Measurements from ENCODE around the gene FOXP3. TPM values are rescaled to one million over a fixed set of nuclear protein-coding genes. Genes with fewer than 3 reads are reported as not detected.

FOXP3 gene
- total RNA-seq, 1 donor from 2014 or later, result not detected

- H3K4me1 Mint-ChIP-seq, result no peaks in the 10 kb centered on the region
- no peaks in the 10 kb centered on the region for H3K4me1 ChIP-seq
- no peaks in the 10 kb centered on the region for H3K79me2 ChIP-seq (ENCODE audit: low read depth)
- H3K36me3 ChIP-seq, result no peaks in the 10 kb centered on the region
- no peak overlapping the region for H3K27ac Mint-ChIP-seq
- no peak for DNase-seq (ENCODE audit: low spot score)
- H3K4me2 ChIP-seq, result no peak overlapping the region
- H3K4me3 ChIP-seq, result no peak overlapping the region
- H3K4me3 Mint-ChIP-seq, result no peak overlapping the region
- H3F3A ChIP-seq (ENCODE audit: low read depth), result no peaks in the 10 kb centered on the region
- no peaks in the 10 kb centered on the region for H3K36me3 Mint-ChIP-seq
- no peak overlapping the region for H3K9ac ChIP-seq
- peaks cover 5% of the 10 kb centered on the region for H3K9me3 Mint-ChIP-seq
- no peak overlapping the region for H3K27ac ChIP-seq
- H3K9me3 ChIP-seq (ENCODE audit: low read depth), result no peaks in the 10 kb centered on the region
- H3K27me3 ChIP-seq, result no peaks in the 10 kb centered on the region
- H3K27me3 Mint-ChIP-seq (ENCODE audit: insufficient read depth, low read depth), result peaks cover 5% of the 10 kb centered on the region
- no peak overlapping the region for H2AFZ ChIP-seq (replicated peaks)
- no peaks in the 10 kb centered on the region for H4K20me1 ChIP-seq (ENCODE audit: low read depth)
- TF ChIP-seq EZH2phosphoT487 (IDR thresholded peaks at IDR 0.05) (no peak), EZH2 (IDR thresholded peaks at IDR 0.05) (no peak), CTCF (IDR thresholded peaks at IDR 0.05) (no peak)
These were observed 58.0 kb downstream of the FOXP3 start for GRCh38 chrX:49206543-49206942.

- H3K36me3 Mint-ChIP-seq, result no peaks in the 10 kb centered on the region
- Histone ChIP-seq H3F3A (ENCODE audit: low read depth) (no peaks in the 10 kb centered on the region), H3K36me3 (no peaks in the 10 kb centered on the region), H3K27ac (no peak overlapping the region), H3K79me2 (ENCODE audit: low read depth) (no peaks in the 10 kb centered on the region), H3K4me1 (no peaks in the 10 kb centered on the region), H2AFZ (replicated peaks) (no peak overlapping the region), H3K27me3 (no peaks in the 10 kb centered on the region), H3K4me2 (no peak overlapping the region), H3K4me3 (no peak overlapping the region), H3K9me3 (ENCODE audit: low read depth) (no peaks in the 10 kb centered on the region), H4K20me1 (ENCODE audit: low read depth) (no peaks in the 10 kb centered on the region), H3K9ac (no peak overlapping the region)
- TF ChIP-seq CTCF (IDR thresholded peaks at IDR 0.05), result no peak
- no peak for TF ChIP-seq EZH2 (IDR thresholded peaks at IDR 0.05)
- no peak for TF ChIP-seq EZH2phosphoT487 (IDR thresholded peaks at IDR 0.05)
- H3K27me3 Mint-ChIP-seq (ENCODE audit: insufficient read depth, low read depth), result peaks cover 5% of the 10 kb centered on the region
- peaks cover 3% of the 10 kb centered on the region for H3K4me1 Mint-ChIP-seq
- H3K27ac Mint-ChIP-seq, result no peak overlapping the region
- H3K9me3 Mint-ChIP-seq, result peaks cover 4% of the 10 kb centered on the region
- DNase-seq (ENCODE audit: low spot score), result no peak
- H3K4me3 Mint-ChIP-seq, result no peak overlapping the region
These were observed 59.1 kb downstream of the FOXP3 start for GRCh38 chrX:49205443-49205842.

DNA sequence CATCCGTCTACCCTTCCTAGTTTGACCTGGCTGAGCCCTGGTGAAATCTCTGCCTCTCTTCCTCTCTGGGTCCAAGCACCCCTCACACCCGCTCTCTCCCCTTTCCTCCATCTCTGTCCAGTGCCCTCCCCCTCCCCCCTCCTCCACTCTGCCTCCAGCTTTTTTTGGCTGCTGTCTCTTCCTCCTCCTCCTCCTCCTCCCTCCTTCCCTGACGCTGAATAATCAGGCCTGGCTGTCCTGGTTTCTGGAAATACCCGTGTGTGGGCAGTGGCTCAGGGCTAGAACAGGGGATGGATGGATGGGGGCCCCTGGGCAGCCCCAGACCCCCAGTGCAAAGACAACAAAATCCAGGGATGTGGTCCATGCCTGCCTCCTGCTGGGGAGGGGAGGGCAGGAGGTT is 59.8 kb downstream of the FOXP3 start:
- Mint-ChIP-seq H3K27ac (no peak overlapping the region), H3K36me3 (no peaks in the 10 kb centered on the region), H3K27me3 (ENCODE audit: insufficient read depth, low read depth) (peaks cover 5% of the 10 kb centered on the region), H3K4me3 (no peak overlapping the region), H3K4me1 (peaks cover 4% of the 10 kb centered on the region), H3K9me3 (peaks cover 5% of the 10 kb centered on the region)
- Histone ChIP-seq H3K9me3 (ENCODE audit: low read depth) (no peaks in the 10 kb centered on the region), H3K4me3 (no peak overlapping the region), H3K4me2 (no peak overlapping the region), H3K27ac (no peak overlapping the region), H3K27me3 (peaks cover 1% of the 10 kb centered on the region), H3K9ac (no peak overlapping the region), H3K4me1 (no peaks in the 10 kb centered on the region), H3F3A (ENCODE audit: low read depth) (no peaks in the 10 kb centered on the region), H3K36me3 (no peaks in the 10 kb centered on the region), H2AFZ (replicated peaks) (no peak overlapping the region), H3K79me2 (ENCODE audit: low read depth) (no peaks in the 10 kb centered on the region), H4K20me1 (ENCODE audit: low read depth) (no peaks in the 10 kb centered on the region)
- DNase-seq (ENCODE audit: low spot score), result no peak
- TF ChIP-seq EZH2 (IDR thresholded peaks at IDR 0.05), result no peak
- TF ChIP-seq EZH2phosphoT487 (IDR thresholded peaks at IDR 0.05), result no peak
- TF ChIP-seq CTCF (IDR thresholded peaks at IDR 0.05), result no peak

All from neural progenitor cell (in vitro differentiated cells).